NCI-H1694 treated with DMSO at 0.1 percent for 48 hours (cell line): Measurements from ENCODE around the gene ING5.
A peak's percentile ranks its signal among the peaks of the same experiment; 100 is the strongest.
"Not testable (repeated sequence)": the region's sequence is repeated elsewhere in the genome, so short reads cannot be mapped to it uniquely, and the experiment has no call there.

Experiments used
- DNase-seq: peaks from one replicate; lab custom pipeline; 2025; lab: John Stamatoyannopoulos, UW

The ING5 gene

GRCh38 chr2:241701399-241702154 lies at the start of gene ING5:
ING5 (plus strand) TSS chr2:241702039; CDS start chr2:241702066, 27 bp downstream.
- peak; percentile 87 for DNase-seq

GRCh38 chr2:241652142-241652541 lies 49.7 kb upstream of the ING5 start:
- no peak for DNase-seq

DNA sequence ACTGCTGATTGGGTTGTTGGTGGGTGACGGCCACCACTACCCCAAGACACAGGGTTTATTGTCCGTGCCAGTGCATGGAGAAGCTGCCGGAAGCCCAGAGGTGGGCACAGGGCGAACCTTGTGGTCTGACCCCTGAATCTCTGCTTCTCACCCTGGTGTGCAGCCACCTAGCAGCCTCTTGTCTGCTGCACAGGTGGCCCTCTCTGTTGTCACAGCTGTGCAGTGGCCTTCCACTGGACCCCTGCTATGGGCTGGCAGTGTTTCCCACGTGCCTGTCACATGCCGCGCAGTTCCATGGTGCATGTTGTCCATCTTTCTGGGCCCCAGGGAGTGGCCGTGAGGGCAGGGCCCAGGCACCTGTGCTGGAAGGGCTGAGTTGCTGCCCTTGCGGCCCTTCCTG lies 49.1 kb upstream of the ING5 start:
- DNase-seq, result no peak

GRCh38 chr2:241653210-241653750 lies 48.6 kb upstream of the ING5 start:
- DNase-seq, result no peak

GRCh38 chr2:241654551-241654950 lies 47.3 kb upstream of the ING5 start:
- DNase-seq, result no peak

- DNase-seq, result no peak
Observed at GRCh38 chr2:241655516-241656189, 46.2 kb upstream of the ING5 start.

- no peak for DNase-seq
Observed at GRCh38 chr2:241656190-241656741, 45.6 kb upstream of the ING5 start.

DNA sequence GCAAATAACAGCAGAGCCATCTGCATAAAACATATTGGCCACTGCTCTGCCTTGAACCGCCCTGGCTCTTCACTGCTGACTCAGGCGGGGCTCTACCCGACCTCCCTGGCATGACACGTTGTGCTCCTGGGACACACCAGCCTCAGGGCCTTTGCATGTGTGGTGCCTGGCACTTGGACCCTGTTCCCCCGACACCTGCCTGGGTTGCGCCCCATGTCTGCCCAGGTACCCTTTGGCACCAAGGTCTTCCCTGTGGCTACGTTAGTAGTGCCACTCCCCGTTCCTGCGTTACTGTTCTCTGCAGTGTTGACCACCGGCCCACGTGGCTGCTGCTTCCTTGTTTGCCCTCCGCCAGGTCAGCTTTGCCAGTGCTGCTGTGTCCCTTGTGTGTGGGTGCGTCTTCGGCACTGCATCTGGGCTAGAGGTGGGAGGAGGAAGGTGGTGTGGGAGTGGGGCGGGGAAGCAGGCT lies 44.0 kb upstream of the ING5 start:
- DNase-seq, result no peak

DNA sequence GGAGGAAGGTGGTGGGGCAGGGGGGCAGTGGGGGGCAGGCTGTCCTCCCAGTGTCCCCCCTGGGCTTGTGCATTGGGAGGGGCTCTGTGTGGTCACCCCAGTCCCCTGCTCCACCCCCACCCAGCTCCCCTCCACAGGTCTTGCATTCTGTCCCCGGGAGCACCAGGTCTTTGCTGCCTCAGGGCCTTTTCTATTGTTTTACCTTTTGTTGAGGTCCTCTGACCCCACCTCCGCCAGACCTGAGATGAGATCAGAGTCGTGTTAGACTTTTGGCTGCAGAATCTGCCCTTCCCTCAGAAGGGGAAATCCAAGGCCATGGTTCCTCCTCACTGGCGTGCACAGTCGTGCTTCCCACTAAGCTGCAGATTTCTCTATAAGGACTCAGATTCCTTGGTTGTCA lies 43.5 kb upstream of the ING5 start:
- DNase-seq, result no peak

GRCh38 chr2:241659150-241659739 lies 42.6 kb upstream of the ING5 start:
- DNase-seq, result peak; percentile 52

- no peak for DNase-seq
Observed at GRCh38 chr2:241660593-241661213, 41.1 kb upstream of the ING5 start.

GRCh38 chr2:241662731-241663130 lies 39.1 kb upstream of the ING5 start:
- DNase-seq, result not testable (repeated sequence)

- DNase-seq, result no peak
Observed at GRCh38 chr2:241665731-241666440, 36.0 kb upstream of the ING5 start.

DNA sequence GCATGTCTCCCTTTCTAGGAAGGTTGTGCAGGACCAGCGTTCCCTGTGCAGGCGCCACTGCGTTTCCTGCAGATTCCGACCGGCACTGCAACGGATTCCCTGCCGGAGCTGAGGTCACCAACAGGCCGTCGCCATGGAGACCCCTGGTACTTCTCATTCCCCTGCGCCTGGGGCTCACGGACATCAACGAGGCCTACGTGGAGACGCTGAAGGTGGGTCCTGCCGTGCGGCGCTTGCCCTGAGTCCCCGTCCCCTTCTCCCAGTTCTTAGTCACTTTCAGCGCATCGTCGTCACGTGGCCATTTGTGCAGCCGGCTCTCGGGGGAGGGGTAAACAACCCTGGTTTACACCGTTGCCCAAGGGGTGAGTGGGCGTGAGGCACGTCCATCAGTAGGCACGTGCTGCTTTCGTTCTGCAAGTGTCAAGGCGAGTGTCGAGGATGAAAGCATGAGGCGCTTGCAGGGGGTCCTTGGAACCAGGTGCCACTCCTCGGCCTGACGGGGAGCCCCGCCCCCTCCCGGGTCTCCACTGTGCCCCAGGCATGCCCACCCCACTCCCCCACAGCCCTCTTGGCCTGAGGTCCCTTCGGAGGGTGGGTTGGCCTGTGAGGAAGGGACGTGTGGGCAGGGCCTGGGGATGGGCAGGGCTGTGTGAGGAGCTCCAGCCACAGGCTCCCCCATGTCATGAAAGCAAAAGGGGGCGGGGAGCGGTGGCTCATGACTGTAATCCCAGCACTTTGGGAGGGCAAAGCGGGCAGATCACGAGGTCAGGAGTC lies 35.0 kb upstream of the ING5 start:
- DNase-seq, result no peak

DNA sequence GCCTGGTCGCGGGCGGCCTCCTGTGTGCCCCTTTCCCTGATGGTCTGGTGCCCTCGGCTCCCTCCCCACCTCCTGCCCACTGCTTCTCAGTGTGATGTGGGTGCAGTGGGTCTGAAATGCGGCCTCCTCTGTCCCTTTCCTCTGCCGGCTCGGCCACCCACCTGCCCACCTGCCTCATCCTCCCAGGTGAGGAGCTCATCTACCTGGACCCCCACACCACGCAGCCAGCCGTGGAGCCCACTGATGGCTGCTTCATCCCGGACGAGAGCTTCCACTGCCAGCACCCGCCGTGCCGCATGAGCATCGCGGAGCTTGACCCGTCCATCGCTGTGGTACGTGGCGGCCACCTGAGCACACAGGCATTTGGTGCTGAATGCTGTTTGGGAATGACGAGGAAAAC lies 33.5 kb upstream of the ING5 start:
- DNase-seq, result no peak

DNA sequence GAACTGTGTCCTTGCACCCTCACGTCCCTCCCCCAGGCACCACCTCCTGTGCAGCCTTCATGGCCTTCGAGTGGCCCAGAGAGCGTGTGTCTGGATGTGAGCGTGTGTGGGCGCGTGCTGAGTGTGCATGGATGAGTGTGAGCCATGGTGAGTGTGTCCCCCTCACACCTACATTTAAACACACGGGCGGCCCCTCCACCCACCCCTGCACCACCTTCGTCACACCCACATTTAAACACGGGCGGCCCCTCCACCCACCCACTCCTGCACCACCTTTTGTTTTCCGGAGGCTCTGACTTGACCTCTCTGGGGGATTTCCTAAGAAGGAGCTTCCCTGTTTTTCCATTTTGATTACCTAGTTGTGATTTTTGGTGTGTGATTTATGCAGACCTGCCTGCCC lies 33.0 kb upstream of the ING5 start:
- DNase-seq, result no peak

DNA sequence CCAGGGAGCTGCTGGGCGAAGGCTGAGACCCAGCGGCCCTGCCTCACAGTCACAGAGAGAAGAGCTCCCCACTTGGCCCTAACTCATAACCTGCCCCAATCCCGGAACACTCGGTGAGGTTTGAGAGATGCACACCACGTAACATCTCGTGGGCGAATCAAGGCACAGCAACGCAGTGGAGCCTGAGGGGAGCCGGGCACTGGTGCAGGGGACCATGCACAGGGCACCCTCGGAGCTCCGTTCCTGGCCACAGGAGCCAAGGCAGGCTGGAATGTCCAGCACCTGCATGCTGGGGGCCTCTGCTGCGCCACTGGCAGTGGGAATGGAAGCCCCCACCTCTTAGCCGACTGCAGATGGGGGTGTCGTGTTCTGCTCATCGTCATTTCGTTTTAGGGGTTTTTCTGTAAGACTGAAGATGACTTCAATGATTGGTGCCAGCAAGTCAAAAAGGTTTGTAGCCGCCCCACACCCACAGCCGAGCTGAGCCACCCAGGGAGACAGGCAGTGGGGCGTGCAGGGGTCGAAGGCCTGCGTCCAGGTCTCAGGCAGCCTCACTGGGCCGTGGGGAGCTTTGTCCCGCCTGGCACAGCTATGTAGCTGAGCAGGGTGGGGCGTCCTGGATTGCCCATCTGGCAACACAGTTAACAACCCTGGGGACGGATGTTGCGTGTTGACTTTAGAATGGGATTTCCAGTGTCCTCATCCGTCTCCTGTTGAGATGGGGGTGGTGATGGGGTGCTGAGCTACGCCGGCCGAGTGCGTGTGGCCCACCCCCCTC lies 31.3 kb upstream of the ING5 start:
- no peak for DNase-seq

DNA sequence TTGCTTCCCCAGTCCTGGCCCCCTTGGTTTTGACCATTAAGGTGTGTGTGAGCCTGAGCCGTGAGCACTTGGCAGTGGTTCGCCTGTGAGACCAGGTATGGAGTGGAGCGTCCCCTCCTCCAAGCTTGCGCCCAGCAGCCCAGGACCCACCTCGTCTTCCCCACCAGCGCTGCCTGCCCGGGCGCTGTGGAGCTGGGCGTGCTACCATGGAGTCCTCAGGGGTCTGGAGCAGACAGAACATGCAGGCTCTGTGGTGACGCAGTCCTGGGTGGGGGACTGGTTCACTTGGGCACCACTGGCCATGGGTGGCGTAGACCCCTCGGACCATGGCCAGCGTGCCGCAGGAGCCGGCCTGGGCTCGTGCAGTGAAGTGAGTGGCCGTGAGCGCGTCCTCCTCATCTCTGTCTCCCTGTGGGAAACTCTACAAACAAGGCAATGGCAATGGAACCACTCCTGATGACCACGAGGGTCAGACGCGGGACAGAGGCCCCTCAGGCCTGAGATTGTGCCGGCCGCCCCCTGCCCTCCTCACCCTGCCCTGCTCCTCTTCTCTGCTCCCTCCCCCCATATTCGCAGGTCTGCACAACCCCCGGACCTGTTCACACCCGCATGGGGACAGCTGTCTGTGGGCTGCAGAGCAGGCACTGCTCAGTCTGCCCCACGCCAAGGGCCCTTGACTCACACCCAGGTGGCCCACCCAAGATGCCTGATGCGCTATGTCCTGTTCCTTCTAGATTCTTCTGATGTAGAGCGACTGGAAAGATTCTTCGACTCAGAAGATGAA lies 30.2 kb upstream of the ING5 start:
- no peak for DNase-seq
